Thoracic aorta (tissue), 2 donors: ENCODE results near the gene ATP6V1G3. TPM values are rescaled to one million over a fixed set of nuclear protein-coding genes. Genes with fewer than 3 reads are reported as not detected.

Experiments
- ATAC-seq: fragments of 150-250 bp; one replicate; pipeline ENCODE4 v1.8.0; 2017; ENCODE audit warnings: low read depth; ENCODE audit not compliant: insufficient number of reproducible peaks, low FRiP score
- DNase-seq: peaks from one replicate; pipeline ENCODE4 v3.0.0-alpha.2; 2020; ENCODE audit warnings: low spot score
- H3K27ac ChIP-seq, 2 donors: fragments of 200-600 bp; sonication (generic); 1 replicate in 1 of 2; 2 replicates in 1 of 2; pipeline ENCODE4 v1.5.1; 2016; ENCODE audit warnings: mild to moderate bottlenecking in 2 of 2, moderate library complexity in 2 of 2
- H3K27me3 ChIP-seq: fragments of 200-600 bp; sonication (generic); replicated peaks from 2 replicates; pipeline ENCODE4 v1.6.0; 2016; ENCODE audit warnings: mild to moderate bottlenecking; ENCODE audit not compliant: insufficient read depth
- H3K36me3 ChIP-seq: fragments of 200-600 bp; sonication (generic); one replicate; pipeline ENCODE4 v1.5.1; 2016
- H3K4me1 ChIP-seq, 2 donors: fragments of 200-600 bp; sonication (generic); 1 replicate in 1 of 2; 2 replicates in 1 of 2; pipeline versions ENCODE4 v1.5.1 to v1.6.0; 2016; ENCODE audit warnings: low read depth in 2 of 2, mild to moderate bottlenecking in 1 of 2; ENCODE audit not compliant: control insufficient read depth in 1 of 2
- H3K4me3 ChIP-seq: fragments of 200-600 bp; sonication (generic); 2 replicates; pipeline ENCODE4 v1.5.1; 2016; ENCODE audit warnings: mild to moderate bottlenecking
- H3K9me3 ChIP-seq: fragments of 200-600 bp; sonication (generic); 2 replicates; pipeline ENCODE4 v1.5.1; 2016
- total RNA-seq, 2 donors: library from RNA; depleted of rRNA; stranded (reverse); fragments of >200 nt; gene quantifications; one replicate each; pipeline versions ENCODE4 v1.1.0 to v1.2.3, GENCODE V29; 2016
- TF ChIP-seq, protein P1 (sequence below): fragments of 200-600 bp; sonication (generic); IDR thresholded peaks from one replicate; pipeline ENCODE4 v1.5.1; 2019; ENCODE audit warnings: antibody characterized with exemption

ATP6V1G3 gene
- total RNA-seq, 2 donors from 2014 or later: not detected

- Histone ChIP-seq H3K27ac (no peak overlapping the region), H3K9me3 (no peaks in the 10 kb centered on the region), H3K27me3 (no peaks in the 10 kb centered on the region), H3K4me3 (no peak overlapping the region), H3K4me1 (no peaks in the 10 kb centered on the region), H3K36me3 (no peaks in the 10 kb centered on the region)
- ATAC-seq (no peak), DNase-seq (no peak)
- TF ChIP-seq, protein P1, sequence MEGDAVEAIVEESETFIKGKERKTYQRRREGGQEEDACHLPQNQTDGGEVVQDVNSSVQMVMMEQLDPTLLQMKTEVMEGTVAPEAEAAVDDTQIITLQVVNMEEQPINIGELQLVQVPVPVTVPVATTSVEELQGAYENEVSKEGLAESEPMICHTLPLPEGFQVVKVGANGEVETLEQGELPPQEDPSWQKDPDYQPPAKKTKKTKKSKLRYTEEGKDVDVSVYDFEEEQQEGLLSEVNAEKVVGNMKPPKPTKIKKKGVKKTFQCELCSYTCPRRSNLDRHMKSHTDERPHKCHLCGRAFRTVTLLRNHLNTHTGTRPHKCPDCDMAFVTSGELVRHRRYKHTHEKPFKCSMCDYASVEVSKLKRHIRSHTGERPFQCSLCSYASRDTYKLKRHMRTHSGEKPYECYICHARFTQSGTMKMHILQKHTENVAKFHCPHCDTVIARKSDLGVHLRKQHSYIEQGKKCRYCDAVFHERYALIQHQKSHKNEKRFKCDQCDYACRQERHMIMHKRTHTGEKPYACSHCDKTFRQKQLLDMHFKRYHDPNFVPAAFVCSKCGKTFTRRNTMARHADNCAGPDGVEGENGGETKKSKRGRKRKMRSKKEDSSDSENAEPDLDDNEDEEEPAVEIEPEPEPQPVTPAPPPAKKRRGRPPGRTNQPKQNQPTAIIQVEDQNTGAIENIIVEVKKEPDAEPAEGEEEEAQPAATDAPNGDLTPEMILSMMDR: no peak
These were observed 1.7 kb downstream of the ATP6V1G3 start for GRCh38 chr1:198538579-198539364.

DNA sequence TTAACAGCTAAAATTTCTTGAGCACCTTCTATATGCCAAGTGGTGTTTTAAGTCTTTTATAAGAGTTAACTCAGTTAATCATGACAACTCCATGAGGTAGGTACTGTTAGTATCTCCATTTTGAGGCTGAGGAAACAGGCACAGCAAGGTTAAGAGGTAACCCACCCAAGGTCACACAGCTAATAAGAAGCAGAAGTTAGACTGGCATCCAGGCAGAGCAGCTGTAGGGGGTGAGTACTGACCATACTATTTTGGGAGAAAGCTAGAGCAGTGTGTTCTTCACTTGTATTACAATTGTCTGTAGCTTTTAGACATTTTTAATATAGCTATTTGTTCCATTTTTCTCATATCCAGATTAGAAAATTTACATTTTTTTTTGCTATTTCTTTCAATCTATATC, 4.8 kb downstream of the ATP6V1G3 start:
- Histone ChIP-seq H3K27ac (no peak overlapping the region), H3K4me3 (no peak overlapping the region)

GRCh38 chr1:198534548-198535418, 5.7 kb downstream of the ATP6V1G3 start:
- Histone ChIP-seq H3K36me3 (no peaks in the 10 kb centered on the region), H3K27me3 (no peaks in the 10 kb centered on the region), H3K4me1 (no peaks in the 10 kb centered on the region), H3K9me3 (no peaks in the 10 kb centered on the region), H3K4me3 (no peak overlapping the region), H3K27ac (no peak overlapping the region)
- ATAC-seq (no peak), DNase-seq (no peak)
- TF ChIP-seq, protein P1: no peak

More for the DNA sequence above, 4.8 kb downstream of the ATP6V1G3 start:
- TF ChIP-seq, protein P1: no peak
- no peak for ATAC-seq
- no peak for DNase-seq
- Histone ChIP-seq H3K27me3 (no peaks in the 10 kb centered on the region), H3K4me1 (no peaks in the 10 kb centered on the region), H3K36me3 (no peaks in the 10 kb centered on the region), H3K9me3 (no peaks in the 10 kb centered on the region)

DNA sequence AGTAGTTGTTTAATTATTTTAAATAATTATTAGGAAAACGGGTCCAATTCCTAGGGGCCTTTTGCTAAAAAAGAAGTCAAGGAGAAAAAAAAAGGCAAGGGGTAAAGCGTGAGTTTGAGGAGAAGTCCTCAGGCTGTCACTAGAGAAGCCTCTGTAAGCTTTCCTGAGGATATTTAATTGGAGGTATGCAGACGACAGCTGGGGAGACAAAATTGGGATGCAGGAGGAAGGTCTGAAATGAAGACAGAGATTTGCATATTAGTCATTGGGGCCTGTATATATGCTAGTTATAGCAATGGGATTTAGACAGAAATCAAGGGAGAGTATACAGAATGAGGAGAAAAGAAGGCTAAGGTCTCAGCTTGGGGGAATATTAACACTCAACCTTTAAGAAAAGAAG, 8.6 kb downstream of the ATP6V1G3 start:
- no peaks in the 10 kb centered on the region for H3K36me3 ChIP-seq

More for the DNA sequence above, 8.6 kb downstream of the ATP6V1G3 start:
- Histone ChIP-seq H3K27ac (no peak overlapping the region), H3K27me3 (no peaks in the 10 kb centered on the region), H3K4me1 (no peaks in the 10 kb centered on the region), H3K9me3 (no peaks in the 10 kb centered on the region), H3K4me3 (no peak overlapping the region)
- TF ChIP-seq, protein P1: no peak
- no peak for DNase-seq
- ATAC-seq: no peak
